K562 (cell line): ENCODE measurements around the gene ZNF598. TPM values are rescaled to one million over a fixed set of nuclear protein-coding genes. Genes with fewer than 3 reads are reported as not detected.
A peak's percentile ranks its signal among the peaks of the same experiment; 100 is the strongest.

Source experiments
- ELF4 ChIP-seq: fragments of 450-650 bp; formaldehyde crosslinking; IDR thresholded peaks from 2 replicates; pipeline ENCODE4 v1.4.0; 2022; ENCODE audit warnings: missing genetic modification characterization
- HES1 ChIP-seq: fragments of 450-650 bp; IDR thresholded peaks from 2 replicates; pipeline ENCODE4 v1.6.1; 2016; ENCODE audit warnings: low read depth, mild to moderate bottlenecking, moderate library complexity
- ID3 ChIP-seq, 2 experiments: fragments of 250-450 bp in 1 of 2; fragments of 450-650 bp in 1 of 2; sonication (Bioruptor Pico) in 1 of 2; IDR thresholded peaks; 2 replicates each; pipeline versions ENCODE4 v1.6.1 to v1.8.0; 2016 to 2021; ENCODE audit warnings: mild to moderate bottlenecking in 2 of 2, moderate library complexity in 2 of 2, missing compliant biosample characterization in 1 of 2, missing genetic modification characterization in 1 of 2
- KDM1A ChIP-seq, 2 experiments: fragments of 450-650 bp; IDR thresholded peaks; 2 replicates each; pipeline ENCODE4 v1.6.1; 2016; ENCODE audit warnings: mild to moderate bottlenecking in 2 of 2
- L3MBTL2 ChIP-seq: fragments of 450-650 bp; IDR thresholded peaks from 2 replicates; pipeline ENCODE4 v1.6.1; 2016; ENCODE audit warnings: mild to moderate bottlenecking, moderate library complexity
- RFX7 ChIP-seq: fragments of 250-450 bp; sonication (Bioruptor Pico); IDR thresholded peaks from 2 replicates; pipeline ENCODE4 v1.5.1; 2021; ENCODE audit warnings: mild to moderate bottlenecking
- TEAD4 ChIP-seq, 2 experiments: sonication (generic) in 1 of 2; formaldehyde crosslinking in 1 of 2; IDR thresholded peaks; 2 replicates each; pipeline versions ENCODE4 v1.6.1 to v1.8.0; 2012 to 2022; ENCODE audit warnings: borderline replicate concordance in 1 of 2, inconsistent platforms in 1 of 2, low read length in 1 of 2, mild to moderate bottlenecking in 1 of 2, missing genetic modification reagents in 1 of 2
- polyA plus RNA-seq, 8 experiments: library from polyadenylated mRNA; depleted of rRNA in 4 of 8; stranded (reverse) in 5 of 8; unstranded in 3 of 8; fragments of >200 nt; fragmentation: Nextera tagmentation in 2 of 8; fragmentation: Illumina TruSeq in 1 of 8; extraction: Ambion mirVana in 2 of 8; extraction: Trizol in 1 of 8; gene quantifications; 2 replicates each; pipeline versions ENCODE4 v1.2.1 to v1.2.3, GENCODE V29; 2011 to 2014; ENCODE audit warnings: inconsistent platforms in 1 of 8, missing spikeins in 1 of 8
- total RNA-seq, 7 experiments: library from RNA; depleted of rRNA in 6 of 7; stranded (reverse); fragments of >200 nt in 6 of 7; fragmentation: Illumina TruSeq in 2 of 7; extraction: Trizol in 2 of 7; gene quantifications; 2 replicates each; pipeline versions ENCODE4 v1.2.1 to v1.2.3, GENCODE V29; 2011 to 2021; ENCODE audit warnings: low replicate concordance in 1 of 7

Gene ZNF598
- total and polyA plus RNA-seq, 9 of the 15 experiments (the other 6 are each of a cell fraction or from before 2014, with no cell fraction given) = 0.11 to 115 (median 29.6) TPM

GRCh38 chr16:1960665-1961630, 48.7 kb downstream of the ZNF598 start (continued):
- TF ChIP-seq TEAD4 (IDR thresholded peaks at IDR 0.05; ENCODE audit: low read length) (peak; percentile 26), TEAD4 (CRISPR knock-in tag; IDR thresholded peaks at IDR 0.05; ENCODE audit: borderline replicate concordance) (no peak), HES1 (no peak), RFX7 (peak; percentile 79), ELF4 (CRISPR knock-in tag) (peak; percentile 69; the same call in 1 of the 2 replicates), KDM1A (IDR thresholded peaks at IDR 0.05) (peak in 1 of 2 experiments; percentile 29; a peak in 2 of 4 replicates), ID3 (CRISPR knock-in tag; IDR thresholded peaks at IDR 0.05) (no peak), ID3 (tag; IDR thresholded peaks at IDR 0.05) (no peak), L3MBTL2 (peak; percentile 58)
- TF ChIP-seq, all 486 proteins: peak for 109
